ENCODE data around the gene VPS54. TPM values are rescaled to one million over a fixed set of nuclear protein-coding genes. Genes with fewer than 3 reads are reported as not detected.

The VPS54 gene
- total and polyA plus RNA-seq, 9 of the 15 experiments (the other 6 are each of a cell fraction or from before 2014, with no cell fraction given) = 4.9 to 23.2 (median 13.2) TPM

DNA sequence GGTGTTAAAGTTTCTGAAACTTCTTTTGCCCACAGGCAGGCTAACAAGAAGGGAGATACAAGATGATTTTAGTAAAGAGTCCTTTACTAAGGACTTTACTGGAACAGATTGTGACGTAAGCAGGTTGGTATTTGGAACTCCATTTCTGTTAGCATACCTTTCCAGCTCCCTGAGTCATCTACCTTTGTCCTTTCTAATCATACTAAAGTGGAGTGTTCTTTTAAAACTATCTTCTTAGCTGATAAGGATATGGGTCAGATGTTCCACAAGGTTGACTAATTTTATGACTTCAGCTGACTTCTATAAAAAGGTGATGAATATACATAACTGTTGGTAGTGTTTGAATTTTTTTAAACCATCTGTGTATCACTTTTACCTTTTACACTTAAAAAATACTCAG is 156.4 kb downstream of the VPS54 start:
- intact Hi-C loops (cut with micrococcal nuclease) = no loop called here
- POLR2A ChIA-PET = interaction anchor here (1.1 kb wide), 1 partner anchor 21 kb away, joined by 3 read pairs; the partner anchor contains the start of gene UGP2
- no peak overlapping the region for H3K27ac ChIP-seq (ENCODE audit: extremely low read depth, low read depth, low read length)

More for the DNA sequence above, 156.4 kb downstream of the VPS54 start:
- ATAC-seq = no peak
- no peak for DNase-seq (ENCODE audit: extremely low read depth in 1 of 4, low spot score in 3 of 4)
- Histone ChIP-seq H3K4me2 (ENCODE audit: insufficient read depth, low read length) (no peak overlapping the region), H3K27me3 (ENCODE audit: control insufficient read depth in 2 of 2, insufficient read depth in 2 of 2, low read length in 2 of 2) (no peaks in the 10 kb centered on the region), H3K9ac (ENCODE audit: insufficient read depth in 1 of 2, low read depth in 2 of 2, low read length in 2 of 2) (no peak overlapping the region), H4K20me1 (replicated peaks; ENCODE audit: control insufficient read depth, insufficient read depth, low read length) (no peaks in the 10 kb centered on the region), H3K4me3 (no peak overlapping the region), H3K9me1 (ENCODE audit: control insufficient read depth, insufficient read depth, low read length) (no peaks in the 10 kb centered on the region), H3K4me1 (replicated peaks in 1 of 2; ENCODE audit: control insufficient read depth in 2 of 2, insufficient read depth in 2 of 2, low read length in 2 of 2) (no peaks in the 10 kb centered on the region), H3K36me3 (ENCODE audit: control insufficient read depth, insufficient read depth, low read length) (peaks cover 68% of the 10 kb centered on the region), H3K79me2 (ENCODE audit: control insufficient read depth, insufficient read depth, low read length) (no peaks in the 10 kb centered on the region), H3K9me3 (replicated peaks; ENCODE audit: control insufficient read depth, insufficient read depth, low read depth, low read length) (no peaks in the 10 kb centered on the region), H2AFZ (ENCODE audit: low read depth, low read length) (no peak overlapping the region)
- CTCF ChIA-PET (ENCODE audit: low intra/inter-chr PET ratio) = interaction anchor here (3.2 kb wide), 1 partner anchor 171 kb away, joined by 25 read pairs; no protein-coding TSS in a partner anchor
- BruUV-seq (replicated peaks) = no TSS peak
- 100% methylated on average over 1 of the region's 1 CpG for WGBS (ENCODE audit: insufficient coverage, low coverage, missing lambda C conversion rate)
- TF ChIP-seq, protein P1, sequence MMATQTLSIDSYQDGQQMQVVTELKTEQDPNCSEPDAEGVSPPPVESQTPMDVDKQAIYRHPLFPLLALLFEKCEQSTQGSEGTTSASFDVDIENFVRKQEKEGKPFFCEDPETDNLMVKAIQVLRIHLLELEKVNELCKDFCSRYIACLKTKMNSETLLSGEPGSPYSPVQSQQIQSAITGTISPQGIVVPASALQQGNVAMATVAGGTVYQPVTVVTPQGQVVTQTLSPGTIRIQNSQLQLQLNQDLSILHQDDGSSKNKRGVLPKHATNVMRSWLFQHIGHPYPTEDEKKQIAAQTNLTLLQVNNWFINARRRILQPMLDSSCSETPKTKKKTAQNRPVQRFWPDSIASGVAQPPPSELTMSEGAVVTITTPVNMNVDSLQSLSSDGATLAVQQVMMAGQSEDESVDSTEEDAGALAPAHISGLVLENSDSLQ (IDR thresholded peaks at IDR 0.05) = no peak
- TF ChIP-seq, protein P2, sequence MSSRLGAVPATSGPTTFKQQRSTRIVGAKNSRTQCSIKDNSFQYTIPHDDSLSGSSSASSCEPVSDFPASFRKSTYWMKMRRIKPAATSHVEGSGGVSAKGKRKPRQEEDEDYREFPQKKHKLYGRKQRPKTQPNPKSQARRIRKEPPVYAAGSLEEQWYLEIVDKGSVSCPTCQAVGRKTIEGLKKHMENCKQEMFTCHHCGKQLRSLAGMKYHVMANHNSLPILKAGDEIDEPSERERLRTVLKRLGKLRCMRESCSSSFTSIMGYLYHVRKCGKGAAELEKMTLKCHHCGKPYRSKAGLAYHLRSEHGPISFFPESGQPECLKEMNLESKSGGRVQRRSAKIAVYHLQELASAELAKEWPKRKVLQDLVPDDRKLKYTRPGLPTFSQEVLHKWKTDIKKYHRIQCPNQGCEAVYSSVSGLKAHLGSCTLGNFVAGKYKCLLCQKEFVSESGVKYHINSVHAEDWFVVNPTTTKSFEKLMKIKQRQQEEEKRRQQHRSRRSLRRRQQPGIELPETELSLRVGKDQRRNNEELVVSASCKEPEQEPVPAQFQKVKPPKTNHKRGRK (tag; IDR thresholded peaks at IDR 0.05) = no peak
- TF ChIP-seq KLF16 (IDR thresholded peaks at IDR 0.05) = no peak
- TF ChIP-seq RHOXF2B (CRISPR knock-in tag; conservative IDR thresholded peaks at IDR 0.05) = no peak
- TF ChIP-seq HLTF (IDR thresholded peaks at IDR 0.05) = no peak
- TF ChIP-seq, protein P3, sequence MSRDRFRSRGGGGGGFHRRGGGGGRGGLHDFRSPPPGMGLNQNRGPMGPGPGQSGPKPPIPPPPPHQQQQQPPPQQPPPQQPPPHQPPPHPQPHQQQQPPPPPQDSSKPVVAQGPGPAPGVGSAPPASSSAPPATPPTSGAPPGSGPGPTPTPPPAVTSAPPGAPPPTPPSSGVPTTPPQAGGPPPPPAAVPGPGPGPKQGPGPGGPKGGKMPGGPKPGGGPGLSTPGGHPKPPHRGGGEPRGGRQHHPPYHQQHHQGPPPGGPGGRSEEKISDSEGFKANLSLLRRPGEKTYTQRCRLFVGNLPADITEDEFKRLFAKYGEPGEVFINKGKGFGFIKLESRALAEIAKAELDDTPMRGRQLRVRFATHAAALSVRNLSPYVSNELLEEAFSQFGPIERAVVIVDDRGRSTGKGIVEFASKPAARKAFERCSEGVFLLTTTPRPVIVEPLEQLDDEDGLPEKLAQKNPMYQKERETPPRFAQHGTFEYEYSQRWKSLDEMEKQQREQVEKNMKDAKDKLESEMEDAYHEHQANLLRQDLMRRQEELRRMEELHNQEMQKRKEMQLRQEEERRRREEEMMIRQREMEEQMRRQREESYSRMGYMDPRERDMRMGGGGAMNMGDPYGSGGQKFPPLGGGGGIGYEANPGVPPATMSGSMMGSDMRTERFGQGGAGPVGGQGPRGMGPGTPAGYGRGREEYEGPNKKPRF (IDR thresholded peaks at IDR 0.05; ENCODE audit: low read depth, low read length) = no peak
- no peak for TF ChIP-seq ATF7 (IDR thresholded peaks at IDR 0.05)
- TF ChIP-seq RBFOX2 (IDR thresholded peaks at IDR 0.05; ENCODE audit: low read depth, low read length) = no peak
- TF ChIP-seq ZKSCAN8 (CRISPR knock-in tag; IDR thresholded peaks at IDR 0.05) = no peak
- TF ChIP-seq ZNF436 (CRISPR knock-in tag; IDR thresholded peaks at IDR 0.05) = no peak
- no peak for FAIRE-seq
- in situ Hi-C loops (cut with MboI) = loop anchor here (5.0 kb wide), 1 partner anchor 166 kb away; no protein-coding TSS in a partner anchor

All from K562 (cell line).